Stimulated activated CD8-positive, alpha-beta memory T cell treated with anti-CD3 and anti-CD28 coated beads, Interleukin-15, amount 100 ng/mL, for 24 hours (primary cell): Measurements from ENCODE around the gene DTNBP1.

Experiments
- DNase-seq: peaks from one replicate; pipeline ENCODE4 v3.0.0-alpha.2; 2020; ENCODE audit warnings: low read depth

Gene DTNBP1

GRCh38 chr6:15588971-15589634 lies 73.7 kb downstream of the DTNBP1 start:
- no peak for DNase-seq

GRCh38 chr6:15586503-15586902 lies 76.3 kb downstream of the DTNBP1 start:
- no peak for DNase-seq

GRCh38 chr6:15585760-15586214 lies 77.0 kb downstream of the DTNBP1 start:
- no peak for DNase-seq

- no peak for DNase-seq
Measured at GRCh38 chr6:15582499-15582898, 80.3 kb downstream of the DTNBP1 start.

GRCh38 chr6:15581751-15582150 lies 81.1 kb downstream of the DTNBP1 start:
- no peak for DNase-seq

- DNase-seq: no peak
Measured at GRCh38 chr6:15580326-15580725, 82.5 kb downstream of the DTNBP1 start.

- DNase-seq: no peak
Measured at GRCh38 chr6:15578716-15579391, 84.0 kb downstream of the DTNBP1 start.

GRCh38 chr6:15577550-15578171 lies 85.2 kb downstream of the DTNBP1 start:
- no peak for DNase-seq

- no peak for DNase-seq
Measured at GRCh38 chr6:15577106-15577505, 85.7 kb downstream of the DTNBP1 start.

GRCh38 chr6:15575357-15576033 lies 87.3 kb downstream of the DTNBP1 start:
- no peak for DNase-seq

GRCh38 chr6:15574486-15574885 lies 88.3 kb downstream of the DTNBP1 start:
- DNase-seq: no peak

GRCh38 chr6:15574023-15574422 lies 88.8 kb downstream of the DTNBP1 start:
- DNase-seq: no peak

GRCh38 chr6:15573384-15573783 lies 89.4 kb downstream of the DTNBP1 start:
- no peak for DNase-seq

GRCh38 chr6:15572296-15573016 lies 90.4 kb downstream of the DTNBP1 start:
- DNase-seq: no peak

- no peak for DNase-seq
Measured at GRCh38 chr6:15570171-15570570, 92.7 kb downstream of the DTNBP1 start.

GRCh38 chr6:15569035-15569995 lies 93.5 kb downstream of the DTNBP1 start:
- DNase-seq: no peak

- no peak for DNase-seq
Measured at GRCh38 chr6:15562977-15563376, 99.9 kb downstream of the DTNBP1 start.

GRCh38 chr6:15561447-15562199 lies 101.2 kb downstream of the DTNBP1 start:
- no peak for DNase-seq

- DNase-seq: no peak
Measured at GRCh38 chr6:15560713-15561112, 102.1 kb downstream of the DTNBP1 start.

GRCh38 chr6:15557174-15557573 lies 105.7 kb downstream of the DTNBP1 start:
- no peak for DNase-seq
